HL-60/S4 (cell line): Measurements from ENCODE around the gene RAB3B.
"Not testable (repeated sequence)": the region's sequence is repeated elsewhere in the genome, so short reads cannot be mapped to it uniquely, and the experiment has no call there.

Source experiments
- in situ Hi-C: fragments of 300-500 bp; cut with MboI; formaldehyde crosslinking; loops from 2 replicates; pipeline ENCODE4 v1.14.3; 2022; ENCODE audit warnings: low sequenced_read_pairs

RAB3B gene

GRCh38 chr1:51924455-51924854 lies 66.0 kb downstream of the RAB3B start:
- in situ Hi-C loops, result no loop called here

DNA sequence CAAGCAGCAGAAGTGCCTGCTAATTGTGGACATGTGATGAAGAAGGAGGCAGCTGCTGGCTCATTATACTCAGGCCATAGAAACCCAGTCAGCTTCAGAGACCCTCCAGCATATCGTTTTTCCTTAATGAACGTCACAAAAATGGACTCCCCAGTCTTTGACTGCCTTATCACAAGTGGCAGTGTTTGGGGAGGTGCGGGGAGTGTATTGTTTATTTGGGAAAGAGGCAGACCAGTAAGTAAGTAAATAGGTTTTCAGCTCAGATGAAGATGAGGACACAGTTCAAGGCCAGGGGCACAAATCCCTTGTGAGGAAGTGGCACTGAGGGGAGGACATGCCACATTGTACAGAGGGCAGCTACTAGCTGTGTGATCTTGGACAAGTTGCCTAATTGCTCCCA lies 68.5 kb downstream of the RAB3B start:
- in situ Hi-C loops, result no loop called here

DNA sequence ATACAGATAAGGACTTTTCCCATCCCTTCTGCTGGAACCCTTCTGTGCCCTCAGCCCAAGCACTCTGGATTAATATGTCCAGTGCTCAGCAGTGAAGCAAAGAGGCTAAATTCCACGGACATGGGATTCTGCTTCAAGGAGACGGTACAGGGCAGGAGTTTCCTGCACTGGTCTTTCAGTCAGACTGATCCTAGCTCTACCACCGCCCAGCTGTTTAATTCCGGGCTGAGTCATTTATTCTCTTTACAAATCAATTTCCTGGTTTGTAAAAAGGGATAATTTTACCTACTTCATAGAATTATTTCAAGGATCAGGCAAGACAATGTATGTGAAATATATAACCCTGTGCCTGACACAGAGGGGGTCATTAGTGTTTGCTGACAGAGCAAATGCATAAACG lies 70.4 kb downstream of the RAB3B start:
- in situ Hi-C loops, result no loop called here

GRCh38 chr1:51919684-51920083 lies 70.8 kb downstream of the RAB3B start:
- in situ Hi-C loops, result no loop called here

DNA sequence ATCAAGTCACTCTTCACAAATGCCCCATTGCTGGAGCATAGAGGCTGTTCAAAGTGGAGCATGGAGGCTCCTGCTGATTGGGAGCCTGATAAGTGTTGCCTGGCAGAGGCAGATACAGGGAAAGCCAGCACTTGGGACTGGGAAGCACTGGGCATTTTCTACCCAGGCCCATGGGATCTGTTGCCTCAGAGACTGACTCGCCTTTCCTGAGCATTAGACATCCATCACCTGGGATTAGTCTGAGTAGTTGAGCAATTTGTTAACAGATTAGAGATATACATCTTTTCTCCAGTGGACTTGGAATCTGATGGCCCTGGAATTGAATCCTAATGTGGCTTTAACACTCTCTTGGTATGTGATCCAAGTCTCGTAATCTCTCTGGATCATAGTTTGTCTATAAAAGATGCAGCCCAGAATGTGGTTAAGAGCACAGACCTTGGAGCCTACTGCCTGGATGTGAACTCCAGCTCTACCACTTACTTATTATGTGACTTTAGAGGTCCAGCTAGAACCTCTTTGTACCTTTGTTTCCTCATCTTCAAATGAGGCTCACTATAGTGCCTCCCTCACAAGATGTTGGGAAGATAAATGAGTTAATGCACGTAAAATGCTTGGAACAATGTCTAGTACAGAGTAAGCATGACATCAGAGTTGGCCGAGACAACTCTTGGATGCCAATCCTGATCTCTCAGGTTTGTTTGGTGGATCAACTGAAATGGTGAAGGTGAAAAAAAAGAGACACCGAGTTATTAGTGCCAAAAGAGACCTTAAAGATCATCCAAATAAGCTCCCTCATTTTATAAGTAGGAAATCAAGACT lies 73.7 kb downstream of the RAB3B start:
- in situ Hi-C loops, result no loop called here

DNA sequence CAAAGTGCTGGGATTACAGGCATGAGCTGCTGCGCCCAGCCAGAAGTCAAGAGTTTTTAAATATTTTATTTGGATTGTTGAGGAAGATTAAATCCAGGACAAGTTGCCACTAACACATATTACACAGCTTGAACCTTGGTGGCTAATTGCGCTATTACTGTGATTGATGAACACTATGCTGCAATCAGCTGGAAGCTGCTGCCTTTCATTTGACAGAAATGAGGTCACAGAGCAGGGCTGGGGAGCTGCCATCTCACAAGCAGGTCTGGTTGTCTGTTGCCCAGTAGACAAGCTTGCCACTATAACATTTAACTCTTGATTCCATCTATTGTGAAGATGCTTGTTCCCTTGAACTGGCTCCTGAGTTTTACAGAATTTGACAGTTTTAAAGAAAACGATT lies 74.5 kb downstream of the RAB3B start:
- in situ Hi-C loops, result no loop called here

- in situ Hi-C loops, result no loop called here
Observed at GRCh38 chr1:51912881-51913280, 77.6 kb downstream of the RAB3B start.

DNA sequence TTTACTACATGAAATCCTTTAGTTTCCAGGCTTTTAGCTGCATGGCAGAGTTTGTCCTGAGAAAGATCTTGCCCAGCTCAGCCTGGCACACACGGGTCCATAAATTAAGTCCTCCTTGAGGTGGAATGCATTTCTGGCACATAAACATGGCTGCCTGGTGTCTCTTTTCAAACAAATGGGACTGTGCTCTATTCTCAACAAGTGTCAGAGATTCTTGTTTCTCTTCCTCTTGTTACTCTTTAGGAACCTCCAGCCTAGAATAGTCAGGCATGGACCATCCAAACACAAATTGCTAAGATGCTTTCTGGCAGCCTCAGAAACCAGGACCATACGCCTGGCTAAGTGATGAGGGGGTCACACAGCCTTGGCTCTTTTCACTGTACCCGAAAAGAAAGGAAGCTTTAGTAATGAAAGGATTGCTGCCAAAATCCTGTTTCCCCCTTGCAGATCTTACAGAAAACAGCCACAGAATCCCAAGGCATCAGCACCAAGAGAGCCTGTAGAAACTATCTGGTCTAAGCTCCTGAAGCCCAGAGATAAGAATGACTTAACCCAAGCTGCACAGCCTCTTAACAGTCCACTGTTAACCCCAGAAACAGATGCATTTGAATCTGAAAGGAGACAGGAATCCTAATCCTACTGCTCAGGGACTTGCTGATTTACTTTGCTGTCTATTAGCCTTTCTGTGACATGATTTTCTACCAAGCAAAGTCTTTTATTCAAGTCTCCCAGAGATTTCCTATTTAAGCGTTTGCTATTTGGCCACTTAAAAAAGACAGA lies 80.1 kb downstream of the RAB3B start:
- in situ Hi-C loops, result no loop called here

- in situ Hi-C loops, result loop anchor here (10.0 kb wide), 1 partner anchor 86 kb away; the partner anchor contains the start of gene RAB3B
Observed at GRCh38 chr1:51908499-51908898, 82.0 kb downstream of the RAB3B start.

DNA sequence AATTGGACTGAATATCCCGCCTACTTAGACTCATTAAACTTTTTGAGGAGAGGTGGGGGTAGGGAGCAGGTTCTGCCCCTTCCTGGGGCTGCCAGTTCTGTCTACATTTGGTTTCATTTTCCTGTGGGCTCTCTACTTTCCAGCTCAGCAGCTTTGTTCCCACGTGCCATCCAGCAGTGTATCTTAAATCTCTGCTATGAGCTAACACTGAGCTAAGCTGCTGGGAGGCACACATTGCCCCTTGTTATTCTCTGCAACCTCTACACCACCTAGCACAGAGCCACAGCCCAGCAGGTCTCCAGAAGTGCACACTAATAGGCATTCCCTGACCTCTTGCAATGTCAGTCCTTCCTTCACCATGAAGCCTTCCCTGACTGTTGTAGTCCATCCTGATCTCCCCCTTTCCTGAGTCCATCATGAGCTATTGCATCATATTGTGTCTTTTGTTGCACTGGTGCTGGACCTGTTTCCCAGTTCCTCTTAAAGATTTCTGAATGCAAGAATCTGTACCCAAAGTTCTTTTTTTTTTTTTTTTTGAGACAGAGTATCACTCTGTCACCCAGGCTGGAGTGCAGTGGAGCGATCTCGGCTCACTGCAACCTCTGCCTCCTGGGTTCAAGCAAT lies 83.3 kb downstream of the RAB3B start:
- in situ Hi-C loops, result loop anchor here (10.0 kb wide), 1 partner anchor 88 kb away; the partner anchor contains the start of gene RAB3B

DNA sequence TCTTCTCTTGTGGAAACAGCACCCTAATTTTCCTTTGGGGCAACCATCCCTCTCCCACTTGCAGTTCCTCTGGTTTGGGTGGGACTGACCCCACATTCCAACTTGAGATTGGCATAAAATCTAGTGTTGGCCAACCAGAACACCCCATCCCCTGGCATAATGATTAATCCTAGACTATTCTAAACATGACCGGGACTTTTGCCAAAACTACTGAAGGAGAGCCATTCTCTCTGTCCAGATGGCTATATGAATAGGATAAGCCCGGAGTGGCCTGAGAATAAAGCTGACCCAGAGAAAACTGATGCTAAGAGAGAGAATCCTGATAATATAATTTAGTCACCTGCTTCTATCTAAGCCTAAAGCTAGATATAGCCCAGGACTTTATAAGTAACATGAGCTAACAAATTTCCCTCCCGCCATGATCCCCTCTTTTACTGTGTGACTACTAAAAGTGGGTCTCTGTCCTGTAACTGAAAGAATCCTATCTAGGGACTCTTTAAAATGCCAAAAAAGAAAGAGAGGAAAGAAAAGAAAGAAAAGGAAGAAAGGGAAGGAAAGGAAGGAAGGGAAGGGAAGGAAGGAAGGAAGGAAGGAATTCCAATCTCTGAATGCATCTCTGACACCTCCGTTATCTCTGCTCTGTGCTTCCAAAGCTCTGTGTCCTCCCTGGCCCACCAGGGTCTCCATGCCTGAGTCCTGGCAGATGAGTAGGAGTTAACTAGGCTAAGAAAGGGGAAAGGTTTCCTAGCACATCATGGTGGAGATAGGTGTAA lies 84.0 kb downstream of the RAB3B start:
- in situ Hi-C loops, result loop anchor here (10.0 kb wide), 1 partner anchor 88 kb away; the partner anchor contains the start of gene RAB3B

DNA sequence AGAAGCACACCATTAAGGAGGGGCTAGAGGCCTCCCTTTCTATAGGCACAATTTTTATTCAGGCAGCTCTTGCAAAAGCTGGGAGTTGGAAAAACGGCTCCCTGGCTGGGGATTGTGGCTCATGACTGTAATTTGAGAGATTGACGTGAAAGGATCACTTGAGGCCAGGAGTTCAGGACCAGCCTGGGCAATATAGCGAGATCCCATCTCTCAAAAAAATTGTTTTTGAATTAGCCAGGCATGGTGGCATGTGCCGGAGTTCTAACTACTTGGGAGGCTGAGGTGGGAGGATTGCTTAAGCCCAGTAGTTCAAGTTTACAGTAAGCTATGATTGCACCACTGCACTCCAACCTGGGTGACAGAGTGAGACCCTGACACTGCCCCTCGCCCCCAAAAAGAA lies 88.0 kb downstream of the RAB3B start:
- in situ Hi-C loops, result loop anchor here (10.0 kb wide), 1 partner anchor 92 kb away; the partner anchor contains the start of gene RAB3B

DNA sequence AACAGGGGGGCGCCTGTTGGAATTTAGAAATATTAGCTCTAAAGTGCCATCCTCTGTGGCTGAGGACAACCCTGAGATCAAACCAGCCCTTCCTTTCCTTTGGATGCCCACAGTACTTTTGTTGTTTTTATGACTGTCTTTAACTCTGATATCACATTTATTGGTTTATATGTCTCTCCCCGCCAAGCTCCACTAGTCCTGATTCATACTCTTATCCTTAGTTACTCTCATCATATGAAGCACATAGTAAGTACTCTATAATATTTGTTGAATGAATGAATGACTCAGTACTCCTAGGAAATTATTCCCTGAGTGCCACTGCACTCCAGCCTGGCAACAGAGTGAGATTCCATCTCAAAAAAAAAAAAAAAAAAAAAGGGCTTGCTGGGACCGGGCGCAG lies 89.3 kb downstream of the RAB3B start:
- in situ Hi-C loops, result loop anchor here (10.0 kb wide), 1 partner anchor 94 kb away; the partner anchor contains the start of gene RAB3B

GRCh38 chr1:51899022-51899421 lies 91.5 kb downstream of the RAB3B start:
- in situ Hi-C loops, result no loop called here

- in situ Hi-C loops, result no loop called here
Observed at GRCh38 chr1:51898090-51898734, 92.3 kb downstream of the RAB3B start.

DNA sequence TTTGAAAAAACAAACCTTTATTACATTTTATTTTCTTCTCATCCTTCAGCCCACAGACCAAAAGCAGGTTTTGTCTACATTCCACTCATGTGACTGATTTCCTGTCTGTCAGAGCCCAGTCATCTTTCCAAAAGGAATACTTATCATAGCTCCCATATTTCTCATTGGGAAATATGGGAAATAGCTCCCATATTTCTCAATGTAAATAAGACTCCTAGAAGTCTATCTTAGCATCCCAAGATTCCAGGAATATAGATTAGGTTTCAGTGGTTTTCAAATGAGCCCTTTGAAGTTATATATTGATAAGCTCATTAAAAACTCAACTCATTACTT lies 92.8 kb downstream of the RAB3B start:
- in situ Hi-C loops, result no loop called here

DNA sequence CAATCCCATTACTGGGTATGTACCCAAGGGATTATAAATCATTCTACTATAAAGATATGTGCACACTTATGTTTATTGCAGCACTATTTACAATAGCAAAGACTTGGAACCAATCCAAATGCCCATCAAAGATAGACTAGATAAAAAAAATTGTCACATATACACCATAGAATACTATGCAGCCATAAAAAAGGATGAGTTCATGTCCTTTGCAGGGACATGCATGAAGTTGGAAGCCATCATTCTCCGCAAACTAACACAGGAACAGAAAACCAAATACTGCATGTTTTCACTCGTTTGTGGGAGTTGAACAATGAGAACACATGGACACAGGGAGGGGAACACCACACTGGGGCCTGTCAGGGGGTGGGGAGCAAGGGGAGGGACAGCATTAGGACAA lies 95.8 kb downstream of the RAB3B start:
- in situ Hi-C loops, result not testable (repeated sequence)

DNA sequence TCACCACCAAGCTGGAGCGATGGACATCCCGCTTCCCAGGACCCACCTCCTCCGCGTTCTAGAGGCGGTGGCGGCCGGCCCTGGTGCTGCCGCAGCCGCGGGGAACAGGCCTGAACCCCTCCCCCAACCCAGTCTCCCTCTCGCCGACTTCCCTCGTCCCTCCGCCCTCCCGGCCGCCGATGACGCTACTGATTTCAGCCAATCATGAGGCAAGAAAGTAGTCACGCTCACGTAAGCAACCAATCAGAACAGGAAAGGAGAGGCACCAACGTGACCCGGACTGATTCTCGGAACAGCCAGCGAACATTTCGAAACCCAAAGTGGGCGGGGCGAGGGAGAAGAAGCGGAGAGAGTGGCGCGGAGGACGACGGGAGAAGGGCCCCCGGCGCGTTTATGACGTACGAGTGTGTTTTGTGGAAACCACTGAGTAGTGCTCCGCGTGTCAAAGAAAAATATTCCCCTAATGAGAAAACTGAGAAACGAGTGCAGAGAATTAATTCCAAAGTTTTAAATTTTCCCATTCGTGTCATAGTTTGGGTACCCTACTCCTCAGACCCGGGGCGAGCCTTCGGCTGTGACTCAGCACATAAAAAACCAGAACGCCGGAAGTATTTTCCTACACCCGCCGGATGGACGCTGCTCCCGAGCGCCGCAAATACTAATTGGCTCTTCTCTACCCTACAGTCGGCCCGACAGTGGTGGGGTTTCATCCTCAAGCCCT lies 111.7 kb downstream of the RAB3B start, which contains the start of gene NRDC:
Gene NRDC, minus strand, starts transcription at position 112 of the 721 bp plus-strand sequence. CDS start 112 bp downstream, outside the sequence.
- in situ Hi-C loops, result no loop called here

GRCh38 chr1:51878308-51878615 lies 112.2 kb downstream of the RAB3B start:
- in situ Hi-C loops, result no loop called here
